Activated CD8-positive, alpha-beta memory T cell treated with anti-CD3 and anti-CD28 coated beads for 4 hours (primary cell): Measurements from ENCODE around the gene FUBP3.

Experiments
- DNase-seq, 2 donors: peaks; one replicate each; pipeline ENCODE4 v3.0.0-alpha.2; 2020; ENCODE audit warnings: low read depth in 2 of 2

Gene FUBP3

GRCh38 chr9:130634191-130634768 is 54.9 kb downstream of the FUBP3 start:
- DNase-seq = no peak

GRCh38 chr9:130634801-130635200 is 55.4 kb downstream of the FUBP3 start:
- no peak for DNase-seq

GRCh38 chr9:130635306-130635705 is 55.9 kb downstream of the FUBP3 start:
- DNase-seq = no peak

- DNase-seq = no peak
These were observed 56.6 kb downstream of the FUBP3 start for GRCh38 chr9:130635721-130636647.

- no peak for DNase-seq
These were observed 57.3 kb downstream of the FUBP3 start for GRCh38 chr9:130636648-130637020.

GRCh38 chr9:130638284-130639123 is 59.1 kb downstream of the FUBP3 start:
- no peak for DNase-seq

- DNase-seq = no peak
These were observed 59.9 kb downstream of the FUBP3 start for GRCh38 chr9:130639124-130639765.

GRCh38 chr9:130639866-130640555 is 60.6 kb downstream of the FUBP3 start:
- no peak for DNase-seq

GRCh38 chr9:130640681-130641080 is 61.3 kb downstream of the FUBP3 start:
- no peak for DNase-seq

GRCh38 chr9:130642926-130643325 is 63.5 kb downstream of the FUBP3 start:
- DNase-seq = no peak

GRCh38 chr9:130651221-130651620 is 71.8 kb downstream of the FUBP3 start:
- DNase-seq = no peak

GRCh38 chr9:130651752-130652151 is 72.4 kb downstream of the FUBP3 start:
- no peak for DNase-seq

GRCh38 chr9:130654879-130655278 is 75.5 kb downstream of the FUBP3 start:
- DNase-seq = no peak

GRCh38 chr9:130658893-130659698 is 79.7 kb downstream of the FUBP3 start:
- no peak for DNase-seq

GRCh38 chr9:130659699-130660248 is 80.4 kb downstream of the FUBP3 start:
- no peak for DNase-seq

- no peak for DNase-seq
These were observed 80.9 kb downstream of the FUBP3 start for GRCh38 chr9:130660326-130660682.

GRCh38 chr9:130660683-130661450 is 81.5 kb downstream of the FUBP3 start:
- no peak for DNase-seq

GRCh38 chr9:130661451-130662098 is 82.2 kb downstream of the FUBP3 start:
- DNase-seq = no peak
